Loucy (cell line): ENCODE data around the gene KRT74.
A peak's percentile ranks its signal among the peaks of the same experiment; 100 is the strongest.

Experiments used
- H2AFZ ChIP-seq: fragments of 200-600 bp; sonication (generic); 2 replicates; pipeline ENCODE4 v1.6.0; 2016; ENCODE audit warnings: antibody characterized with exemption, mild to moderate bottlenecking, low read length, moderate library complexity
- H3F3A ChIP-seq: fragments of 200-600 bp; 2 replicates; pipeline ENCODE4 v1.6.0; 2016; ENCODE audit warnings: antibody characterized with exemption, low read depth, mild to moderate bottlenecking
- H3K27me3 ChIP-seq: fragments of 200-600 bp; sonication (generic); 2 replicates; pipeline ENCODE4 v1.6.1; 2014; ENCODE audit warnings: low read length, mild to moderate bottlenecking; ENCODE audit not compliant: insufficient read depth, poor library complexity, severe bottlenecking
- H3K36me3 ChIP-seq: fragments of 200-600 bp; sonication (generic); 2 replicates; pipeline ENCODE4 v1.6.1; 2016; ENCODE audit warnings: low read length; ENCODE audit not compliant: insufficient read depth
- H3K4me1 ChIP-seq: fragments of 200-600 bp; sonication (generic); 2 replicates; pipeline ENCODE4 v1.5.1; 2014; ENCODE audit warnings: low read length, mild to moderate bottlenecking; ENCODE audit not compliant: insufficient read depth, poor library complexity, severe bottlenecking
- H3K4me2 ChIP-seq: fragments of 200-600 bp; sonication (generic); 2 replicates; pipeline ENCODE4 v1.6.0; 2014; ENCODE audit warnings: antibody characterized with exemption, low read length, low read depth, mild to moderate bottlenecking; ENCODE audit not compliant: poor library complexity, severe bottlenecking
- H3K4me3 ChIP-seq: fragments of 200-600 bp; sonication (generic); 2 replicates; pipeline ENCODE4 v1.5.1; 2014; ENCODE audit warnings: low read length, mild to moderate bottlenecking, mixed read lengths; ENCODE audit not compliant: poor library complexity, severe bottlenecking
- H3K79me2 ChIP-seq: fragments of 200-600 bp; sonication (generic); 2 replicates; pipeline ENCODE4 v1.6.1; 2014; ENCODE audit warnings: low read length; ENCODE audit not compliant: insufficient read depth
- H3K9ac ChIP-seq: fragments of 200-600 bp; sonication (generic); 2 replicates; pipeline ENCODE4 v1.6.0; 2014; ENCODE audit warnings: mild to moderate bottlenecking, low read depth, low read length, moderate library complexity; ENCODE audit not compliant: poor library complexity, severe bottlenecking
- H3K9me2 ChIP-seq: fragments of 200-600 bp; sonication (generic); replicated peaks from 2 replicates; pipeline ENCODE4 v1.6.1; 2016; ENCODE audit warnings: low read depth, low read length, mixed read lengths
- H3K9me3 ChIP-seq: fragments of 200-600 bp; sonication (generic); 2 replicates; pipeline ENCODE4 v1.6.1; 2014; ENCODE audit warnings: mild to moderate bottlenecking, antibody characterized with exemption, low read length, low read depth; ENCODE audit not compliant: insufficient read depth
- H4K20me1 ChIP-seq: fragments of 200-600 bp; sonication (generic); 2 replicates; pipeline ENCODE4 v1.6.0; 2014; ENCODE audit warnings: antibody characterized with exemption, low read length, mild to moderate bottlenecking; ENCODE audit not compliant: insufficient read depth, poor library complexity, severe bottlenecking
- EZH2phosphoT487 ChIP-seq: fragments of 200-600 bp; IDR thresholded peaks from 2 replicates; pipeline ENCODE4 v1.6.1; 2018; ENCODE audit warnings: antibody characterized with exemption, mild to moderate bottlenecking, moderate library complexity, borderline replicate concordance
- TF ChIP-seq, protein P1 (sequence below): fragments of 200-600 bp; sonication (generic); conservative IDR thresholded peaks from 2 replicates; pipeline ENCODE4 v1.5.1; 2014; ENCODE audit warnings: mild to moderate bottlenecking, antibody characterized with exemption, low read length

KRT74 gene

DNA sequence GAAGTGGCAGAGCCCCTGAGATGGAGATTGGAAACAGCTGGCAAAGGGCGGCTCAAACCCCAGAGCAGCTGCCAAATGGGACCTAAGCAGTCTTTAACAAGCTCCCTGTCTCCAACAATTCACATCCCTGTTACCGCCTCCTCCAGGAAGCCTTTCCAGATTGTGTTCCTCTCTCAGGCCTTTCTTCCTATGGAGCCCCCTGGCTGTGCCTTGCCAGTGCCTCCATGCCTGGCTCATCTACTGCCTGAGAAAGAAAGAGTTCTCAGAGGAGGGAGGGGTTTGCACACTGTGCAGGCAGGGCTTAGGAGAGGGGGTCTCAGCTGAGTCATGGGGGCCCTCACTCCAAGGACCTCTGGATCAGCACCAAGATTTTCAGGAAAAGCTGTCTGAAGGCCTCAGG is 8.8 kb upstream of the KRT74 start:
- Histone ChIP-seq H4K20me1 (no peaks in the 10 kb centered on the region), H3K79me2 (no peaks in the 10 kb centered on the region), H3K4me1 (peaks cover 34% of the 10 kb centered on the region), H2AFZ (0 out of 2 replicates have a peak overlapping the region, but pooled peaks have one; percentile 5), H3K9me2 (no peaks in the 10 kb centered on the region), H3K4me3 (no peak overlapping the region), H3K36me3 (no peaks in the 10 kb centered on the region), H3K9me3 (no peaks in the 10 kb centered on the region), H3F3A (no peaks in the 10 kb centered on the region), H3K27me3 (no peaks in the 10 kb centered on the region), H3K9ac (no peak overlapping the region), H3K4me2 (no peak overlapping the region)
- TF ChIP-seq, protein P1, sequence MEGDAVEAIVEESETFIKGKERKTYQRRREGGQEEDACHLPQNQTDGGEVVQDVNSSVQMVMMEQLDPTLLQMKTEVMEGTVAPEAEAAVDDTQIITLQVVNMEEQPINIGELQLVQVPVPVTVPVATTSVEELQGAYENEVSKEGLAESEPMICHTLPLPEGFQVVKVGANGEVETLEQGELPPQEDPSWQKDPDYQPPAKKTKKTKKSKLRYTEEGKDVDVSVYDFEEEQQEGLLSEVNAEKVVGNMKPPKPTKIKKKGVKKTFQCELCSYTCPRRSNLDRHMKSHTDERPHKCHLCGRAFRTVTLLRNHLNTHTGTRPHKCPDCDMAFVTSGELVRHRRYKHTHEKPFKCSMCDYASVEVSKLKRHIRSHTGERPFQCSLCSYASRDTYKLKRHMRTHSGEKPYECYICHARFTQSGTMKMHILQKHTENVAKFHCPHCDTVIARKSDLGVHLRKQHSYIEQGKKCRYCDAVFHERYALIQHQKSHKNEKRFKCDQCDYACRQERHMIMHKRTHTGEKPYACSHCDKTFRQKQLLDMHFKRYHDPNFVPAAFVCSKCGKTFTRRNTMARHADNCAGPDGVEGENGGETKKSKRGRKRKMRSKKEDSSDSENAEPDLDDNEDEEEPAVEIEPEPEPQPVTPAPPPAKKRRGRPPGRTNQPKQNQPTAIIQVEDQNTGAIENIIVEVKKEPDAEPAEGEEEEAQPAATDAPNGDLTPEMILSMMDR: no peak
- no peak for TF ChIP-seq EZH2phosphoT487

DNA sequence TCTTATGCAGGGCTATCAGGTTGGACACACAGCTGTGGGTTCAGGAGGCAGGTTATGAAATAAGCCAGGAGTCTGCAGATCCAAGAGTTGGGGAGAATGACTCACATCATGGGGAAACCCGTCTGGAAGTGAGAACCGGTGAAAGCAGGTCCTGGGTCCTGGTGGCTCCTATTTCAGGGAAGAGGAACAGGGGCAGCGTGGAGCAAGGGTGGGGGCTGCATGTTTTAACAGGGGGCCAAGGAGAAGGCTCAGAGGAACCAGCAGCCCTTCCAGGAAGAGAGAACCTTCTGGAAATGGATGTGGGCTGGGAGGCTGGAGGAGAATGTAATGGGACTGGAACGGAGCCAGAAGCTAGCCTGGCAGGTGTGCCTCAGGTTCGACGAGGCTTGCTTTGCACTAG is 7.8 kb upstream of the KRT74 start:
- Histone ChIP-seq H3K36me3 (no peaks in the 10 kb centered on the region), H3K4me2 (no peak overlapping the region), H3K27me3 (no peaks in the 10 kb centered on the region), H3F3A (no peaks in the 10 kb centered on the region), H3K9me2 (no peaks in the 10 kb centered on the region), H4K20me1 (no peaks in the 10 kb centered on the region), H3K79me2 (no peaks in the 10 kb centered on the region), H3K9me3 (no peaks in the 10 kb centered on the region), H3K4me3 (no peak overlapping the region), H3K9ac (no peak overlapping the region), H3K4me1 (peaks cover 27% of the 10 kb centered on the region), H2AFZ (no peak overlapping the region)
- TF ChIP-seq EZH2phosphoT487: no peak
- TF ChIP-seq, protein P1: no peak

- no peaks in the 10 kb centered on the region for H3K9me3 ChIP-seq
- no peaks in the 10 kb centered on the region for H3K9me2 ChIP-seq
- no peak overlapping the region for H3K4me2 ChIP-seq
- no peak overlapping the region for H3K9ac ChIP-seq
- H3K4me3 ChIP-seq: no peak overlapping the region
- no peaks in the 10 kb centered on the region for H3K36me3 ChIP-seq
- no peaks in the 10 kb centered on the region for H3K27me3 ChIP-seq
- no peaks in the 10 kb centered on the region for H3F3A ChIP-seq
- H3K4me1 ChIP-seq: peaks cover 23% of the 10 kb centered on the region
- no peaks in the 10 kb centered on the region for H3K79me2 ChIP-seq
- no peak overlapping the region; the same call in 1 of the 2 replicates for H2AFZ ChIP-seq
- H4K20me1 ChIP-seq: no peaks in the 10 kb centered on the region
- TF ChIP-seq, protein P1: no peak
- no peak for TF ChIP-seq EZH2phosphoT487
Measured at GRCh38 chr12:52581066-52581465, 7.4 kb upstream of the KRT74 start.
